NCI-H2107 (cell line): ENCODE data around the gene OFD1.
"Not testable (repeated sequence)": the region's sequence is repeated elsewhere in the genome, so short reads cannot be mapped to it uniquely, and the experiment has no call there.

Experiments
- DNase-seq: peaks from one replicate; lab custom pipeline; 2025; lab: John Stamatoyannopoulos, UW

The OFD1 gene

DNA sequence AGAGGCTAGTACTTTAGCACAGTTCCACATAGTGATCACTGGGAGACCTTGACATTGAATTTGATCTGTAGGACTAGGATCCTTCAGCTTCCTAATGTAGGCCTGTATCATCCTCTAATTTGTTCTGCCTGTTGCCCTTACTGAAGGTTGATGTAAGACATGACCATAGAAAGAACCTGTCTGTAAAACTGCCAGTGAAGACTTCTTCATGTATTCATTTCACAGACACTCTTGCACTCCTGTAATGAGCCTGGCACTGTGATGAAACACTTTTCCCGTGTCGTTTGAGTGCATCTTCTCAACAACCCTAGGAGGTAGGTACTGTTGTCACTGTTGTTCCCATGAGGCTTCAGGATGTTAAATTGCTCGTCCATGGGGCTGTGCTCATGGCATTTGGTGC lies 31.0 kb upstream of the OFD1 start:
- DNase-seq, result no peak

DNA sequence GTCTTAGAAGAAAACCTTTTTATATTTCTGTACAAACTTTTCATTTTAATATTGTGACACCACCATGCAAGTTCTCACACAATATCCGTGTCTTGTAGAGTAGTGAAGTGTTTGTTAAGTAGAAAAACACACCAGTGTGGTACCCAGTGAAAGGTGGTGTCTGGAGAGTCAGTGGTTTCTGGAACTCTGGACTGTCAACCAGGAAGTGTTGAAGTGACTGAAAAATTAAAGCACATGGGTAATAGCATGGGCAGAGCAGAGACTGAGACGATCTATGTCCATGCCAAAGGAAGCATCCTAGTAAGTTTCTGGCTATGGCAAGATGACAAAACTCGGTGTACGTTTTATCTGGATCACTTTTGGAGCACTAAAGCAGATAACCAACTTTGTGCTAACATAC lies 23.4 kb upstream of the OFD1 start:
- DNase-seq, result no peak

DNA sequence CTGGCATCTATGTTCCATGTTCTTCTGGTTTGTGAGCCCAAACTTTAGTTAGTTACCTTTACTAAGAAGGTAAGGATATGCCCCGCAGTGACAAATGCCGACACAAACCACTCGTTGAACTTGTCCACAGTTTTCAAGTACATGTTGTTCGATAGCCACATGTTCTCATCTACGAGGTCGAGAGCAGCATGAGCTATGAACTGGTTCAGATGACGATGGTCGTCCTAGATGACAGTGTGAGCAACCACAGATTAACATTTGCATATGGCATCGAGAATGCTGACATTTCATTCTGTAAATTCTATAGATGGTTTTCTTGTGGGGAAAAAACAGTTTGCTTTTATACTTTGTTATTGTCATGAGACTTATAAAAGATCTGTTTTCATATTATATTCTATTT lies 18.1 kb upstream of the OFD1 start:
- no peak for DNase-seq

DNA sequence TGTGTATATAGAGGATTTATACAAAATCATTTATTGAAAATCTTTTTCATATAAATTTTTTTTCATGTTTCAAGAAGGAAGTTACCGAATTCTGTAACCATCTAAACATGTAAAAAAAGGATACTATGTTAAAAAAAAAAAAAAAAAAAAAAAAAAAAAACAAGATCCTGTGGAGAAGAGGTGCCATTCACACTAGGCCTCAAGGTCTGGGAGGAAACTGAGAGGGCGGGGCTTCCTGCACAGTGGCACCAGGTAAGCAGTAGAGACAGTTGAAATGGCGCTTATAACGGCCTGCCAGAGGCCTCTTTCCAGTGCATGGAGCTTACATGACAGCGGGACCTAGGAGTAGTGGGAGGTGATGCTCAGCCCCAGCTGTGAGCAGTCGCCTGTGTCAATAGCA lies 17.6 kb upstream of the OFD1 start:
- no peak for DNase-seq

DNA sequence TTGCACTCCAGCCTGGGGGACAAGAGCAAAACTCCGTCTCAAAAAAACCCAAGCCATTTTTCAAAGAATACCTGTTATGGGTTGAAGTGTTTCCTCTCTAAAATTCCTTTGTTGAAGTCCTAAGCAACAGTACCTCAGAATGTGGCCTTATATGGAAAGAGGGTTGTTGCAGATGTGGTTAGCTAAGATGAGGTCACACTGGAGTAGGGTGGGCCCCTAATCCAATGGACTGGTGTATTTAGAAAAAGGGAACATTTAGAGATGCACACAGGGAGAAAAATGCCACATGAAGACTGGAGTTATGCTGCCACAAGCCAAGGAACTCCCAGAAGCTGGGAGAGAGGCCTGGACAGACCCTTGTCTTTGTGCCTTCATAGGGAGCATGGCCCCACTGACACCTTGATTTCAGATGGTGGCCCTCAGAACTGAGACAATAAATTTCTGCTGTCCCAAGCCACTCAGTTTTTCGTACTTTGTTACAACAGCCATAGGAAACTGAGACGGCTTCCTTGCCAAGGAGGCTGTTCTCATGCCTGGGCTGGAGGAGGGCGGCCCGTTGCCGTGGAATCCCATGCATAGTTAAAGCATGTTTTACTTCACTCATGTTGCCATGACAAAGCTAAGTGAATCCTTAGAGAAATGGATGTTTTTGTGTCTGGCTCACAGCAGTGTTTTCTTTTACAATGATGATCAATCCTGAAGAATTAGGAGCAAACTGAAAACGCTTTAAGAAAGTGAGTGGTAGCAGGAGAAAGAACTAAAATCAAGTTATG lies 16.7 kb upstream of the OFD1 start:
- DNase-seq, result no peak

DNA sequence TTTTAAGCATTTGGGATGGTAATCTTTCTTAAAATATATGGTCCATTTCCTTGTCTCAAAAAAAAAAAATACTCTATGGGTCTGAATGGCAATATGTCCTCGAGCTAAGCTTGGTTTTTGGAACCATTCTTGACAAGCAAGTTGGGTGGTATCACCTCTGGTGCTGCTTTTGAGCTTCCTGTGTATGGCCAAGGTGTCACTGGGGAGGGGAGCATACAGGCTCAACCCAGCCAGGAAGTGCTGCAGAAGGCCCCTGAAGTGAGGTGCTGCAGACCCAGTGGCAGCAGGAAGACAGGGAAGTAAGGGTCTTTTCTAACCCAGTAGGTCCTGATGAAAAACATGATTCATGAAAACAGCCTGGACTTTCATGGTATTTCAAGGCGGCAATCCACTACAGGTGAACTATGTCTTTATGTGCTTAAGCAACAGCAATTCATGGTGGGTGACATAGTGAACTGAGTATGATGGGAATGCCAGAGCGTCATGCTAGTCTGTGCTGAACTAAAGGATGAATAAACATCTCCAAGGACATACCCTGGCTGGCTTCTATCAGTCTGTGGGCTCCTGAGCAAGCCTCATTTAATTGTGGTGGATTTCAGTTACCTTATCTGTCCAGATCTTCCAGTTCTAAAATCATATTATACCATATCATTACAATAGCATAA lies 15.2 kb upstream of the OFD1 start:
- DNase-seq, result no peak

DNA sequence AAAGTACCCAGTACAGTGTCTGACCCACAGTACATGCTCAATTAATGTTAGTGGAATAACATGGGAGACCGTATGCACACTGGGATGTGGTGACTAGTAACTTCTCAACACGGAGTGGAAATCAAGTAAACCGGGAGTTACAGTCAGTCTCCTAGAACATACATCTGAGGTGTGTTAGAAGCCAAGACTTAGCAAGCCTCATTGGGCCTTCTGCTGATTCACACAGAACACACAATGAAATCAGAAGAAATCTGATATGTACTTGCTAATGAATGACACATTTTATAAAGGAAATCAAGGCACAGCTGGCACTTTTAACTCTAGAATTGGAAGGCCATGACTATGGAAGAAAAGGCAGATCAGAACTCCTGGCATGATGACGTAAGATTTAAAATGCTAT lies 13.2 kb upstream of the OFD1 start:
- no peak for DNase-seq

DNA sequence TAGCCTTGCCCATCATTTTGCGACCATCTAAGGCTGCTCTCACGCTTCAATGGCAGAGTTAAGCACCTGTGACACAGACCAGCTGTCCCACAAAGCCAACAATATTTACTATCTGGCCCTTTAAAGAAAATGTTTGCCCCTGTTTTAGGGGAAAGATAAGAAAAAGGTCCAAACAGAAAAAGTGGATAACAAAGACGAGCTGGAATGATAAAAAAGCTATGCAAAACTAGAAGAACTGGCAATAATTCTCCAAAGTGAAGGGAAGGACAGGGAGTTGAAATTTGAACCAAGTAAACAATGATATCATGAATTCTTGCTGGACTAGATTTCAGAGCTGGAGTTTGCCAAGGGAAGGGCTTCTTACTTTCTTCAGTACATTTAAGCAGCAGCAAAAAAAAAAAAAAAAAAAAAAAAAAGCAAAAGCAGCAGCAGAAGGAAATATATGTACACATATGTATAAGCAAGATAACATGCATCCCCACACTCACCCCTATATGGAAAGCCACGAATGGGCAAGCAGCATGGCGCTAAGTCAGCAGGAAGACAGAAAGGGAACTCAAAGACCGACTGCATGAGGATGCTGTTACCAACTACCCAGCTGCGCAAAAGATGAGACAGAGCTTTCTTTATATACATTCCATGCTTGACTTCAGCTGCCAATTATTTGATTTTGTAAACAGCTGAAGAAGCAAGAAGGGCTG lies 12.6 kb upstream of the OFD1 start:
- peak; percentile 10 for DNase-seq

DNA sequence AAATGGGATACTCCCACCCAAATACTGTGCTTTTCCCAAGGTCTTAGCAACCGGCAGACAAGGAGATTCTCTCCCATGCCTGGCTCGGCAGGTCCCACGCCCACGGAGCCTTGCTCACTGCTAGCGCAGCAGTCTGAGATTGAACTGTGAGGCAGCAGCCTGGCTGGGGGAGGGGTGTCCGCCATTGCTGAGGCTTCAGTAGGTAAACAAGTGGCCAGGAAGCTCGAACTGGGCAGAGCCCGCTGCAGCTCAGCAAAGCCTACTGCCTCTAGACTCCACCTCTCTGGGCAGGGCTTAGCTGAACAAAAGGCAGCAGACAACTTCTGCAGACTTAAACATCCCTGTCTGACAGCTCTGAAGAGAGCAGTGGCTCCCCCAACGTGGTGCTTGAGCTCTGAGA lies 9.7 kb upstream of the OFD1 start:
- not testable (repeated sequence) for DNase-seq

DNA sequence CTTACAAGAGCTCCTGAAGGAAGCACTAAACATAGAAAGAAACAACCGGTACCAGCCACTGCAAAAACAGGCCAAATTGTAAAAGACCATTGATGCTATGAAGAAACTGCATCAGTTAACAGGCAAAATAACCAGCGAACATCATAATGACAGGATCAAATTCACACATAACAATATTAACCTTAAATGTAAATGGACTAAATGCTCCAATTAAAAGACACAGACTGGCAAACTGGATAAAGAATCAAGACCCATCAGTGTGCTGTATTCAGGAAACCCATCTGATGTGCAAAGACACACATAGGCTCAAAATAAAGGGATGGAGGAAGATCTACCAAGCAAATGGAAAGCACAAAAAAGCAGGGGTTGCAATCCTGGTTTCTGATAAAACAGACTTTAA lies 8.0 kb upstream of the OFD1 start:
- DNase-seq, result not testable (repeated sequence)

DNA sequence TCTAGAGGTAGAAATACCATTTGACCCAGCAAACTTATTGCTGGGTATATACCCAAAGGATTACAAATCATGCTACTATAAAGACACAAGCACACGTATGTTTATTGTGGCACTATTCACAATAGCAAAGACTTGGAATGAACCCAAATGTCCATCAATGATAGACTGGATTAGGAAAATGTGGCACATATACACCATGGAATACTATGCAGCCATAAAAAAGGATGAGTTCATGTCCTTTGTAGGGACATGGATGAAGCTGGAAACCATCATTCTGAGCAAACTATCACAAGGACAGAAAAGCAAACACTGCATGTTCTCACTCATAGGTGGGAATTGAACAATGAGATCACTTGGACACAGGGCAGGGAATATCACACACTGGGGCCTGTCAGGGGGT lies 4.0 kb upstream of the OFD1 start:
- DNase-seq, result not testable (repeated sequence)

DNA sequence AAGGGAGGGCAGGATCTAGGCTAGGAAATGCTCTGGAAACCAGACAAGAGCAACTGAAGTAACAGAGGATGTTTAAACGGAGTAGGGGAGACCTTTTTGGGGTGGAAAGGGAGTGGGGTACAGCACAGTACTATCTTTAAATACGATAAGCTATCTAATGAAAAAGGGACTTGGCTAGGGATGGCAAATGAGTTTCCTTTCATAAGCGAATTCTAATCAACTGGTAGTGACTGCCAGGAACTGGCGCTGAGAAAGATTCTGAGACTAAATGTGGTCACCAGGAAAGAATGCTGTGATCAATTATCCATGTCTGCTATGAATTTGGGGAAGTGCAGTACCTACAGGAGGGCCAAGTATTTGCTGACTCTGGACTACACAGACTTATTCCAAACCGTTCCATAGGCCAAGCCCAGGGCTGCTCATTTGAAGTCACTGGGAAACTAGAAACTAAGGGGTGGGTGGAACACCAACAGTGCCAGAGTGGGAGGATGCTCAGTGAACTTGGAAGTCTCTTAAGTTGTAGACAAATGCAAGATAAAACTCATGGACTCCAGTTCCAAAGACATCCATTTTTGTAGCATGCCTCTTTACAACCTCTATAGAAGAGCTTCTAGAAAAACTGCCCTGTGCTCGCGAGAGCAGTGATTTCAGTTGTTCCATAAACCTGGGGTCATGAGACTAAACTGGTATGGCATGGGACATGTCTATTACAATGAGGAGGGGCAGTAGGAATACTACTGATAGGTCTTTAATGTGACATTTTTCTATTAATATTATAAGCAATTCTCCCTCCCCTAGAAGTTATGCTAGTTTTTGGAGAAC lies 2.1 kb upstream of the OFD1 start:
- no peak for DNase-seq

DNA sequence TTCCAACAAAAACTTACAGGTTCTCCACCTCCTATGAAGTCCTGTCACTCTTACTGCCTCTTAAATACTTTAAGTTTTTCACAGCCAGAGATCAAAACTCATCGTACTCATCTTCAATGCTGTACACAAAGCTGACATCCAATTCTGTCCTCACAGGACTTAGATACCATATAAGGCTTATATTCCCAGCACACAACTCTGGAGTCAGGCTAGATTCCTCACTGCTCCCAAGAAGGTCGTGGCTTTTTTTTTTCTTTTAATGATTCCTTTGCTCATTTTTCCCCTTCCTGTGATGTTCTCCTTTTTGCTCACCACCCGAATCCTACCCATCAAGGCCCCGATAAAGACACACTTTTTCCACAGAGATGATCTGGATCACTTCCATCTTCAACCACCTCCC lies 1.0 kb upstream of the OFD1 start:
- no peak for DNase-seq

DNA sequence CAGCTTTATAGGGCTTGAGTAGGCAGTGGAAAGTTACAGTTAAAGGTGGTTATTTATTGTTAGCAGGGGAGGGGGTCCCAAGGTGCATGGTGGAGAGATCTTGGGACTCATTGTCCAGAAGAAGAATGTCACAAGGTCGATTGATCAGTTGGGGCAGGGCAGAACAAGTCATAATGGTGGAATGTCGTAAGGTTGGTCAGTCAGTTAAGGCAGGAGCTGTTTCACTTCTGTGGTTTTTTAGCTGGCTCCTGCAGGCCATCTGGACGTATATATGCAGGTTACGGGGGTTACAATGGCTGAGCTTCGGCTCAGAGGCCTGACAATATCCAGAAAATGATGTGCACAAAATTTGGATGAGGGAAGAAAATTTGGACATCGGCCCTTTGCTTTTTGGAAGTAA lies 7.1 kb downstream of the OFD1 start:
- DNase-seq, result no peak

DNA sequence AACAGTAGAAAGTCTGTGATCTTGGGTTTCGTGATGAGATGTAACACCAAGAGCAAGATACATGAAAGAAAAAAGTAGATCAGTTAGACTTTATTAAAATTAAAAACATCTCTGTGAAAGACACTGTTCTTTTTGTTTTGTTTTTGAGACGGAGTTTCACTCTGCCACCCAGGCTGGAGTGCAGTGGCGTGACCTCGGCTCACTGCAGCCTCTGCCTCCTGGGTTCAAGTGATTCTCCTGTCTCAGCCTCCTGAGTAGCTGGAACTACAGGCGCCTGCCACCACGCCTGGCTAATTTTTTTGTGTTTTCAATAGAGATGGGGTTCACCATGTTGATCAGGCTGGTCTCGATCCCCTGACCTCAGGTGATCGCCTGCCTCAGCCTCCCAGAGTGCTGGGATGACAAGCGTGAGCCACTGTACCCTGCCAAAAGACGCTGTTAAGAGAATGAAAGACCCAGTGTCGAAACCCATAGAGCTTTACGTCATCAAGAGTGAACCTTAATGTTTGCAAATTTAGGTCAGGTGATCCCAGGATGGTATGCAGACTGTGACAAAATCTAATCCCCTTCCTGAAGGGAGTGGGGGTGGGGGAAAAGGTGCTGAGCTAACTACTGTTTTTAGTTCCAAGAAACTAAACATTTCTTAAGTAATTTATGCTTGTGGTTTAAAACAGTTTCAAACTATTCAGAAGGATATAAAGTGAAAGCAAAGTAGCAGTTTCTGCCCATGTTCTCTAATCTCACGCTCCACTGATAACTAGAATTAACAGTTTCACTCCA lies 8.0 kb downstream of the OFD1 start:
- no peak for DNase-seq

DNA sequence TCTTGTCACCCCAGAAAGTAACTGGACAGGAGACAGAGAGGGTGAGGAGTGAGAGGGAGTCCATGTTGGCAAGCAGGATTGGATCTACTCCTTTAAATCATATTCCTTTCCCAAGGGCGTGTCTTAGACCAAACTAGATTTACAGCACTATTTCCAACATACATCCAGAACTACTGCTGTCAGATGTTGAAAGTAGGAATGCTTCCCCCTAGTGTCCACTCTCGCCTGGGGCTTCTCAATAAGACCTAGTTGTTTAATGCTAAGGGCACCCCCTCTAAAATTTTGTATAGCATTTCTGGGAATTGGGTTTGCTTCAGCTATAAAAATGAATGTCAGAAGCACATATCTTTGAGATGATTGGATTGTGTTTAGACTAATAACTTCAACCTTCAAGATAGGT lies 13.3 kb downstream of the OFD1 start:
- DNase-seq, result no peak

DNA sequence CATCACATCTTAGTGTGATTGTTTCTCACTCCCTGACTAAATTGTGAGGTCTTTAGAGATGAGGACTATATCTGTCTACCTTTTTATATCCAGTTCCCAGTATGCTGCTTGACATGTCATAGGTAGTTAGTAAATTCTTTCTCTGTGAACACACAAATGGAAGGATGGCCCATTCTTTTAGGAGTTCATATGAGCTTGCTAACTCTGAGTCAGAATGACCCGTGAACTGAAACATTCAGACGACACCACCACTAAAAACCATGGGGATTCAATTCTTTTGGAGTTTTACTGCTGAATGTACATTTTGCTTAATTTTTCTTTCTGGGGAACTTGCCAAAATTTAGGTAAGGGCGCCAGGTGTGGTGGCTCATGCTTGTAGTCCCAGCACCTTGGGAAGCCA lies 13.9 kb downstream of the OFD1 start:
- no peak for DNase-seq

DNA sequence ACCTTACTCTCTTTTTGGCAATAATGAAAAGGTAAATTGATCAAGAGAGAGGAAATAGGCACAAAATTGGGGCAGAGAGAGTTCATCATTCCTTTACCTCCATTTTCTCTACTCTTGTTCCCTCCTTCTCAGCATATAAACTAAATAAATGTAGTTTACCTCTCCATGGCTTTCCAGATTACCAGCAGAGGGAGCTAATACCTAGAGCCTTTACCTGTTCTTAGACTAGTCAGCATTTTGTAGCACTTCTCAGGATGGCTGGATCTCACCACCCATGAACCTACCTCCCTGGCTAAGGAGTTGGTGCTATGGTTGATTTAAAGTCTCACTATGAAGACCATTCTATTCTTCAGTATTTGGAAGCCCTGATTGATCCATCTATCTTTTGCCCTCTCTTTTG lies 15.7 kb downstream of the OFD1 start:
- peak; percentile 20 for DNase-seq

DNA sequence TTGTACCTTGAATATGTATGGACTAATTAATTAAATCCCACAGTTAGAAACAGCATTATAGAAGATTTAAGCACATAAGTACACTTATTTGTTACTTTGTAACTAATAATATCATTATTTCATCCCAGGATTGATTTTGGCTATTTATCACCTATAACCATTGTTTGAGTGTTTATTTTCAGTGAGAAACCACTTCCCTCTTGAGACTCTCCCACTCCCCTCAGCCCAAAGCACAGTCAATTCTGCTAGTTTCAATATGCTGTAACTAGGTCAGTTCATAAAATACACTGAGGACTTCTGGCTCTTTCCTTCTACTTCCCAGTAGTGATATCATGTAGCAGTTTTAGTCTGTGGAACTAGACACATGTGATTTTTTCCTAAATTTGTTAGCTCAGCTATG lies 16.3 kb downstream of the OFD1 start:
- DNase-seq, result no peak

DNA sequence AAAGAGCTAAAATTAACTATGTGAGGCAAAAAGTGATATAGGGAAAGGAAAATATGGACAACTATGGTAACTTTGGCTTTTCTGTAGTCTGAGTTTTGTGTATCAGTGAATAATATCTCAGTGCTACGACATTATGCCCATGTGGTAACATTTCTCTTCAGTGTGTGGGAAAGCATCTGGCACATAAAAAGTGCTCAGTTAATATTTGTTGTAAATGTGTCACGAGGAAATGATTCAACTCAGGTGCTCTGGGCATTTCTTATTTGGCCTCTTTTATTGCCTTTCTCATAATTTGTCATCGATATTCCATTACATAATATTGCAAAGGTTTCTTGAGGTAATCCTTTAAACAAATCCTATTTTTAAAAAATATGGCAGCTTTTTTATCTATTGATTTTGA lies 17.6 kb downstream of the OFD1 start:
- DNase-seq, result no peak

DNA sequence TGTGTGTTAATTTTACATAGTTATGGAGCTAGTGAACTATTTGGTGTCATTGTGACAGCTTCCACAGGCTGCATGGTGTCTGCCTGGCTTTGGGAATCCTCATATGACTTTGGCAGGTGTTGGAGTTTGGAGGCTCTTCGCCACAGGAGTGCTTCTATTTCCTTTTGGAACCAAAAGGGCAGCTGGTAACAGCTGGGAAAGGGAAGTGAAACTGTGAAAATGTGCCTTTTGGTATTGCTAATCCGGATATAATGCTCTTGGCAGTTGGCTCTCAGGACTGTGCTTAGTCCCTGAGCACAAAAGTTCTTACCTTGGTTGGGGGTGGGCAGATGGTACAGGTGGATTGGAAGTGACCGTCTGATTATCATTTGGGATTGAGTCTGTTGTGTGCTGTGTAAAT lies 18.1 kb downstream of the OFD1 start:
- no peak for DNase-seq

DNA sequence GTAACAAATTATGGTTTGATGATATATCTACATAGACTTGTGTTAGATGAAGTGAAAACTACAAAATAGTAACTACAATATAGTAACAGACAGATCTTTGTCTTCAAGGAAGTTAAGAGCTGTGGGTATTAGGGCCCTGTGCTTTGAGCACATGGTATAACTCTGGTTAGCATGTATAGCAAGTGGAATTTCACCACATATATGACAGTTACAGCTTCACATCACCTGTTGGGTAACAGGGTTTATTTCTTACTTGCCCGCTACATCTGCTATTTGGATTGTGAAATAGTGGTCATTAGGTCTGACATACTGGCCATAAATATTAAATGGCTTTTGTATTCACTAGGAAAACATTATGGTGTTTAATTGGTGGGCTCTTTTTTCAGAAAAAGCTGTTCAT lies 20.2 kb downstream of the OFD1 start:
- no peak for DNase-seq
